H1 (cell line): ENCODE data around the gene SLC9A3. TPM values are rescaled to one million over a fixed set of nuclear protein-coding genes. Genes with fewer than 3 reads are reported as not detected.

ENCODE experiments used
- CTCF ChIA-PET: fragments of 300-600 bp; sonication (Branson Sonifier 250); formaldehyde crosslinking; loops from one replicate; lab custom pipeline; 2021; ENCODE audit not compliant: partially characterized antibody; lab: Charles Lee
- POLR2A ChIA-PET: fragments of 300-600 bp; sonication (Branson Sonifier 250); formaldehyde crosslinking; loops from one replicate; lab custom pipeline; 2021; ENCODE audit warnings: inconsistent platforms; ENCODE audit not compliant: partially characterized antibody; lab: Charles Lee
- DNase-seq, 2 experiments: peaks; one replicate each; pipeline versions ENCODE4 v3.0.0 to v3.0.0-alpha.2; 2010 to 2022; ENCODE audit warnings: low spot score in 2 of 2, low read depth in 1 of 2, mixed read lengths in 1 of 2
- FAIRE-seq: peaks from 2 replicates; lab custom pipeline; 2011; peaks lifted over from hg19 to GRCh38; lab: Jason Lieb, UNC
- H2AFZ ChIP-seq: 2 replicates; pipeline ENCODE4 v1.8.1; 2012; ENCODE audit warnings: low read length, inconsistent platforms
- H2AK5ac ChIP-seq: 2 replicates; pipeline ENCODE4 v1.6.1; 2013; ENCODE audit warnings: low read depth, low read length
- H2BK120ac ChIP-seq: replicated peaks from 2 replicates; pipeline ENCODE3; 2013; ENCODE audit warnings: low read depth, low read length, inconsistent platforms
- H2BK12ac ChIP-seq: 2 replicates; pipeline ENCODE4 v1.6.1; 2013; ENCODE audit warnings: low read depth, low read length
- H2BK15ac ChIP-seq: 2 replicates; pipeline ENCODE4 v1.6.1; 2013; ENCODE audit warnings: low read length
- H2BK20ac ChIP-seq: 2 replicates; pipeline ENCODE4 v1.6.1; 2013; ENCODE audit warnings: low read length
- H2BK5ac ChIP-seq: 2 replicates; pipeline ENCODE4 v1.6.1; 2013; ENCODE audit warnings: low read depth, low read length
- H3K14ac ChIP-seq: 2 replicates; pipeline ENCODE4 v1.6.1; 2013; ENCODE audit warnings: inconsistent platforms; ENCODE audit not compliant: insufficient read length
- H3K18ac ChIP-seq: 2 replicates; pipeline ENCODE4 v1.6.1; 2013; ENCODE audit warnings: low read length; ENCODE audit errors: extremely low read depth
- H3K23ac ChIP-seq: 2 replicates; pipeline ENCODE4 v1.6.1; 2013; ENCODE audit warnings: inconsistent platforms; ENCODE audit not compliant: insufficient read length
- H3K23me2 ChIP-seq: 2 replicates; pipeline ENCODE4 v1.6.1; 2013; ENCODE audit warnings: low read depth, low read length
- H3K27ac ChIP-seq: 2 replicates; pipeline ENCODE4 v1.6.1; 2011; ENCODE audit warnings: low read depth, low read length, inconsistent platforms
- H3K27me3 ChIP-seq, 4 experiments: replicated peaks in 1 of 4; 1 replicate in 1 of 4; 2 replicates in 3 of 4; pipeline versions ENCODE4 v1.6.1 to v1.8.1; 2011 to 2013; ENCODE audit warnings: low read length in 3 of 4, mild to moderate bottlenecking in 3 of 4, inconsistent platforms in 2 of 4, mixed read lengths in 2 of 4, moderate library complexity in 1 of 4; ENCODE audit not compliant: control insufficient read depth in 3 of 4, insufficient read depth in 3 of 4; ENCODE audit errors: extremely low read depth in 1 of 4
- H3K36me3 ChIP-seq, 4 experiments: 2 replicates each; pipeline versions ENCODE4 v1.6.1 to v1.8.1; 2011 to 2013; ENCODE audit warnings: mild to moderate bottlenecking in 4 of 4, low read length in 3 of 4, moderate library complexity in 2 of 4, control low read depth in 1 of 4, inconsistent platforms in 1 of 4; ENCODE audit not compliant: insufficient read depth in 4 of 4, control insufficient read depth in 2 of 4
- H3K4ac ChIP-seq: replicated peaks from 2 replicates; pipeline ENCODE3; 2013; ENCODE audit warnings: low read length, low read depth, mixed read lengths, inconsistent platforms; ENCODE audit not compliant: insufficient read length
- H3K4me1 ChIP-seq, 4 experiments: replicated peaks in 1 of 4; 1 replicate in 1 of 4; 2 replicates in 3 of 4; pipeline versions ENCODE4 v1.6.1 to v1.8.1; 2011 to 2013; ENCODE audit warnings: low read length in 3 of 4, inconsistent platforms in 2 of 4, mixed read lengths in 1 of 4; ENCODE audit not compliant: insufficient read depth in 4 of 4, control insufficient read depth in 3 of 4
- H3K4me2 ChIP-seq, 2 experiments: 2 replicates each; pipeline versions ENCODE4 v1.6.1 to v1.8.1; 2011 to 2013; ENCODE audit warnings: low read depth in 2 of 2, low read length in 2 of 2, control low read depth in 1 of 2, inconsistent platforms in 1 of 2, mild to moderate bottlenecking in 1 of 2; ENCODE audit not compliant: insufficient read depth in 1 of 2
- H3K4me3 ChIP-seq, 4 experiments: fragments of 200-600, 300-600 bp in 1 of 4; sonication (generic), shearing (Covaris generic), sonication (Bioruptor Twin) in 1 of 4; 2 replicates each; pipeline versions ENCODE4 v1.5.1 to v1.8.1; 2011 to 2016; ENCODE audit warnings: low read length in 4 of 4, low read depth in 3 of 4, control low read depth in 2 of 4, inconsistent platforms in 2 of 4, mild to moderate bottlenecking in 2 of 4, mixed read lengths in 1 of 4, moderate library complexity in 1 of 4; ENCODE audit not compliant: insufficient read depth in 2 of 4; ENCODE audit errors: extremely low read depth in 1 of 4
- H3K56ac ChIP-seq: replicated peaks from 2 replicates; pipeline ENCODE3; 2013; ENCODE audit warnings: low read depth, mild to moderate bottlenecking, mixed read lengths, low read length, inconsistent platforms; ENCODE audit not compliant: insufficient read length
- H3K79me1 ChIP-seq: 2 replicates; pipeline ENCODE4 v1.6.1; 2013; ENCODE audit warnings: low read depth, low read length, control low read depth
- H3K79me2 ChIP-seq, 2 experiments: 2 replicates each; pipeline versions ENCODE4 v1.6.1 to v1.8.1; 2012 to 2013; ENCODE audit warnings: low read length in 2 of 2, mild to moderate bottlenecking in 2 of 2, inconsistent platforms in 1 of 2; ENCODE audit not compliant: insufficient read depth in 2 of 2, control insufficient read depth in 1 of 2
- H3K9ac ChIP-seq, 4 experiments: replicated peaks in 1 of 4; 1 replicate in 1 of 4; 2 replicates in 3 of 4; pipeline versions ENCODE4 v1.6.1 to v1.8.1; 2011 to 2013; ENCODE audit warnings: low read depth in 3 of 4, low read length in 3 of 4, control low read depth in 2 of 4, mild to moderate bottlenecking in 2 of 4, moderate library complexity in 2 of 4, inconsistent platforms in 1 of 4; ENCODE audit errors: extremely low read depth in 1 of 4
- H3K9me3 ChIP-seq, 2 experiments: 2 replicates each; pipeline versions ENCODE4 v1.6.1 to v1.8.1; 2012 to 2013; ENCODE audit warnings: mild to moderate bottlenecking in 2 of 2, moderate library complexity in 2 of 2, control low read depth in 1 of 2, inconsistent platforms in 1 of 2, low read depth in 1 of 2, low read length in 1 of 2, mixed read lengths in 1 of 2; ENCODE audit not compliant: insufficient read depth in 2 of 2
- H4K20me1 ChIP-seq, 2 experiments: replicated peaks in 1 of 2; 2 replicates each; pipeline versions ENCODE3 to v1.8.1; 2011 to 2013; ENCODE audit warnings: inconsistent platforms in 2 of 2, low read length in 2 of 2, mild to moderate bottlenecking in 1 of 2; ENCODE audit not compliant: insufficient read depth in 2 of 2, control insufficient read depth in 1 of 2
- H4K5ac ChIP-seq: 2 replicates; pipeline ENCODE4 v1.6.1; 2013; ENCODE audit warnings: low read length, low read depth, mixed read lengths, inconsistent platforms; ENCODE audit not compliant: insufficient read length
- H4K8ac ChIP-seq: 2 replicates; pipeline ENCODE4 v1.8.0; 2013; ENCODE audit warnings: mild to moderate bottlenecking, moderate library complexity, low read length, inconsistent platforms; ENCODE audit not compliant: insufficient read depth; ENCODE audit errors: extremely low read depth
- H4K91ac ChIP-seq: replicated peaks from 2 replicates; pipeline ENCODE3; 2013; ENCODE audit warnings: low read length, mixed read lengths, inconsistent platforms; ENCODE audit not compliant: insufficient read length
- CBX5 ChIP-seq: fragments of 300-800, 300-1000 bp; sonication (generic); IDR thresholded peaks from 2 replicates; pipeline ENCODE4 v1.7.1; 2016; ENCODE audit warnings: antibody characterized with exemption, low read length, low read depth
- GTF2F1 ChIP-seq: IDR thresholded peaks from 2 replicates; pipeline ENCODE4 v1.6.1; 2012; ENCODE audit warnings: low read depth, low read length, improper control_type of control experiment, borderline replicate concordance
- POLR2A ChIP-seq, 2 experiments: IDR thresholded peaks; 1 replicate in 1 of 2; 2 replicates in 1 of 2; pipeline ENCODE4 v1.6.1; 2011; ENCODE audit warnings: low read depth in 2 of 2, low read length in 2 of 2, mild to moderate bottlenecking in 2 of 2; ENCODE audit errors: control extremely low read depth in 1 of 2
- RBBP5 ChIP-seq: IDR thresholded peaks from 2 replicates; pipeline ENCODE4 v1.7.1; 2012; ENCODE audit warnings: low read depth, mild to moderate bottlenecking, inconsistent platforms, low read length, moderate library complexity, borderline replicate concordance
- RNF2 ChIP-seq: fragments of 200-900, 300-1000 bp; sonication (generic); IDR thresholded peaks from 2 replicates; pipeline ENCODE4 v1.7.1; 2016; ENCODE audit warnings: borderline replicate concordance, low read depth, mild to moderate bottlenecking, antibody characterized with exemption, low read length; ENCODE audit not compliant: poor library complexity, severe bottlenecking; ENCODE audit errors: missing control alignments
- SIRT6 ChIP-seq: IDR thresholded peaks from one replicate; pipeline ENCODE4 v1.7.1; 2012; ENCODE audit warnings: low read length, inconsistent platforms
- WGBS, 2 experiments: shearing (Covaris generic) in 1 of 2; methylation state at CpG; one replicate each; pipeline versions ENCODE4 v1.1.6 to v1.1.7; 2013 to 2015; ENCODE audit warnings: low lambda C conversion rate in 2 of 2, mixed read lengths in 2 of 2, inconsistent platforms in 1 of 2, low coverage in 1 of 2, missing lambda C conversion rate in 1 of 2; ENCODE audit not compliant: insufficient replicate concordance in 2 of 2, insufficient coverage in 1 of 2, insufficient read length in 1 of 2; ENCODE audit errors: extremely low coverage in 1 of 2, missing lambda C conversion rate in 1 of 2; 5-methylcytosine and 5-hydroxymethylcytosine counted together
- polyA plus RNA-seq, 7 experiments: library from polyadenylated mRNA; depleted of rRNA in 3 of 7; stranded (reverse) in 5 of 7; unstranded in 2 of 7; fragments of >200 nt in 5 of 7; fragments of 200-250 nt in 2 of 7; gene quantifications; 1 replicate in 5 of 7; 2 replicates in 1 of 7; 4 replicates in 1 of 7; pipeline versions ENCODE4 v1.2.1 to v1.2.3, GENCODE V29; 2011 to 2013; ENCODE audit warnings: missing spikeins in 2 of 7, mixed read lengths in 2 of 7
- total RNA-seq: library from RNA; stranded (reverse); fragmentation: NEBNext Ultra II Directional; extraction: Animal tissue kit (Norgen Biotek cat#: 25700); gene quantifications from 2 replicates; pipeline ENCODE4 v1.2.1, GENCODE V29; 2021
- TF ChIP-seq, protein P1 (sequence below), 3 experiments: IDR thresholded peaks; 1 replicate in 2 of 3; 2 replicates in 1 of 3; pipeline versions ENCODE4 v1.5.1 to v1.6.1; 2011; ENCODE audit warnings: low read length in 3 of 3, mild to moderate bottlenecking in 3 of 3, inconsistent platforms in 2 of 3, low read depth in 1 of 3, moderate library complexity in 1 of 3; ENCODE audit not compliant: insufficient read depth in 1 of 3; ENCODE audit errors: control extremely low read depth in 1 of 3

SLC9A3 gene
- total and polyA plus RNA-seq, 2 of the 8 experiments (the other 6 are each of a cell fraction or from before 2014, with no cell fraction given) = 0.95 to 1.0 TPM

DNA sequence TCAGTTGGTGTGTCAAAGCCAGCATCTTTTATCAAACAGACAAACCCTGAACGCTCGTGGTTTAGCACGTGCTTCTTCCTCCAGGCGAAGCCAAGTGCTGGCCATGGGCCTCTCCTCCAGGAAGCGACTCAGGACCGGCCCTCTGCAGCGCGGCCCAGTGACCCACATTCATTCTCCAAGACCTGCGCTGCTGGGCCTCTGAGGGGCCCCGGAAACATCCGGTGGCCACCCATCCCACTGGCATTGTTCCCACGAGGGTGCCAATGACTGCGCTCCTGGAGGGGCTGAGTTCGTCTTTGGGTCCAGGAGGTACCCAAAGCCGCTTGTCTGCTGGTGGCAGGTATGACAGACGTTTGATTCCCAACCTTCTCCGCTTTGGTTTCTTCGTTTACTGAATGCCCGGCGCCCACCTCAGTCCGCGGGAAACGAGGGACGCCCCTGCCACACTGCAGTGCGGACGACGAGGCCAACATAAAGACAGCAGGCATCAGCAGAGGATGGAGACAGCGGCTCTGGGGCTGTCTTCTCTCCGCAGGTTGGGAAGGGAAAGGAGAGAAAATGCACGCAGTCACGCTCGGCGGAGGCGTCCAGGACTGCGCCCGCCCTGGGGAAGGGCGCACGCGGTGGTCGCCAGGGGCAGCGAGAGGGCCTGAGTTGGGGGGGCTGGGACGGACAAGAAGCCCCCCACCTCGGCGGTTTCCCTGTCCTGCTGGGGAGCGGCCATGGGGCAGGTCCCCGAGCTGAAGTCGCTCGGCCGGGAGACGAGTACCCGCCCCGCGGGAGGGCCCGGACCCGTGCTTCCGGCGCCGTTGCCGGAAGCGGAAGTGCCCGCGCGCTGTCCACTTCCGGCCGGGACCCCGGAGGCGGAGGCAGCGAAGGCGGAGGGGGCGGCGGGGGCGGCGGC is 81.7 kb downstream of the SLC9A3 start, which contains the start of gene EXOC3:
TSS of gene EXOC3 (plus strand) at position 842 of the 904 bp plus-strand sequence. CDS start 3,030 bp downstream, outside the sequence.
- peak within 1 kb of the TSS; percentile 51 to 76 (median 73) for H3K9ac ChIP-seq
- no peak for TF ChIP-seq CBX5
- 0 out of 2 replicates have a peak, but pooled peaks have one; percentile 61 for TF ChIP-seq RBBP5
- no peak for TF ChIP-seq GTF2F1
- peak; percentile 56 for TF ChIP-seq RNF2
- TF ChIP-seq SIRT6 = no peak
- peak in 1 of 2 experiments; percentile 57; a peak in 1 of 3 replicates for TF ChIP-seq POLR2A (IDR thresholded peaks at IDR 0.05; ENCODE audit: control extremely low read depth in 1 of 2, low read depth in 2 of 2, low read length in 2 of 2)
- TF ChIP-seq, protein P1, sequence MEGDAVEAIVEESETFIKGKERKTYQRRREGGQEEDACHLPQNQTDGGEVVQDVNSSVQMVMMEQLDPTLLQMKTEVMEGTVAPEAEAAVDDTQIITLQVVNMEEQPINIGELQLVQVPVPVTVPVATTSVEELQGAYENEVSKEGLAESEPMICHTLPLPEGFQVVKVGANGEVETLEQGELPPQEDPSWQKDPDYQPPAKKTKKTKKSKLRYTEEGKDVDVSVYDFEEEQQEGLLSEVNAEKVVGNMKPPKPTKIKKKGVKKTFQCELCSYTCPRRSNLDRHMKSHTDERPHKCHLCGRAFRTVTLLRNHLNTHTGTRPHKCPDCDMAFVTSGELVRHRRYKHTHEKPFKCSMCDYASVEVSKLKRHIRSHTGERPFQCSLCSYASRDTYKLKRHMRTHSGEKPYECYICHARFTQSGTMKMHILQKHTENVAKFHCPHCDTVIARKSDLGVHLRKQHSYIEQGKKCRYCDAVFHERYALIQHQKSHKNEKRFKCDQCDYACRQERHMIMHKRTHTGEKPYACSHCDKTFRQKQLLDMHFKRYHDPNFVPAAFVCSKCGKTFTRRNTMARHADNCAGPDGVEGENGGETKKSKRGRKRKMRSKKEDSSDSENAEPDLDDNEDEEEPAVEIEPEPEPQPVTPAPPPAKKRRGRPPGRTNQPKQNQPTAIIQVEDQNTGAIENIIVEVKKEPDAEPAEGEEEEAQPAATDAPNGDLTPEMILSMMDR (IDR thresholded peaks at IDR 0.05; ENCODE audit: control extremely low read depth in 1 of 3, insufficient read depth in 1 of 3, low read depth in 1 of 3, low read length in 3 of 3) = peak in 1 of 3 experiments; percentile 1; a peak in 1 of 4 replicates

More for the DNA sequence above, 81.7 kb downstream of the SLC9A3 start, which contains the start of gene EXOC3:
- H4K8ac ChIP-seq = peak within 1 kb of the TSS; percentile 92
- no peak within 1 kb of the TSS for H2BK20ac ChIP-seq
- no peak within 1 kb of the TSS for H2AK5ac ChIP-seq
- peak within 1 kb of the TSS; percentile 90 to 95 (median 92) for H3K4me3 ChIP-seq
- H3K4ac ChIP-seq = peak within 1 kb of the TSS; percentile 93
- POLR2A ChIA-PET = interaction anchor here (0.5 kb wide), 1 partner anchor 39 kb away, joined by 3 read pairs; no protein-coding TSS in a partner anchor
- no peaks in the 10 kb centered on the region for H3K9me3 ChIP-seq
- H4K91ac ChIP-seq = no peak within 1 kb of the TSS
- peaks cover 13% of the 10 kb centered on the region; the same call in 1 of the 2 replicates for H3K23me2 ChIP-seq
- H3K4me2 ChIP-seq = peak within 1 kb of the TSS; percentile 77 to 100
- H3K79me2 ChIP-seq = peaks cover 0 to 8% of the 10 kb centered on the region in 2 experiments; a peak in 1 of 4 replicates
- H3K18ac ChIP-seq = peak within 1 kb of the TSS; percentile 48; the same call in 1 of the 2 replicates
- no peak within 1 kb of the TSS for H3K56ac ChIP-seq
- CTCF ChIA-PET = interaction anchor here (0.6 to 1.1 kb wide), 2 partner anchors 11 to 31 kb away, joined by 3 to 5 read pairs; no protein-coding TSS in a partner anchor
- H3K27me3 ChIP-seq = peaks cover 0 to 4% (median 0%) of the 10 kb centered on the region in 4 experiments; a peak in 2 of 7 replicates
- H2BK12ac ChIP-seq = no peak within 1 kb of the TSS
- H3K14ac ChIP-seq = peak within 1 kb of the TSS; percentile 79
- no peak within 1 kb of the TSS; the same call in 1 of the 2 replicates for H3K27ac ChIP-seq
- WGBS, 2 experiments = 33% methylated on average over 30 of the region's 73 CpGs; no CpG with 5 or more reads in 1 of the 2 experiments
- H4K20me1 ChIP-seq = peaks cover 2 to 10% of the 10 kb centered on the region in 2 experiments
- 0 out of 2 replicates have a peak within 1 kb of the TSS, but pooled peaks have one; percentile 84 for H2AFZ ChIP-seq
- peaks cover 3 to 7% (median 4%) of the 10 kb centered on the region in 4 experiments; a peak in 7 of 8 replicates for H3K36me3 ChIP-seq
- H3K79me1 ChIP-seq = peaks cover 9% of the 10 kb centered on the region; the same call in 1 of the 2 replicates
- H3K4me1 ChIP-seq = peaks cover 0 to 12% (median 8%) of the 10 kb centered on the region in 4 experiments; a peak in 5 of 7 replicates
- no peak within 1 kb of the TSS for H2BK15ac ChIP-seq
- peak in 1 of 2 experiments; percentile 81 for DNase-seq
- H2BK5ac ChIP-seq = no peak within 1 kb of the TSS
- no peak within 1 kb of the TSS for H3K23ac ChIP-seq
- no peak for FAIRE-seq
- H4K5ac ChIP-seq = peak within 1 kb of the TSS; percentile 54
- no peak within 1 kb of the TSS for H2BK120ac ChIP-seq
